Urothelium cell line (cell line): ENCODE data around the gene CERT1.
"Not testable (repeated sequence)": the region's sequence is repeated elsewhere in the genome, so short reads cannot be mapped to it uniquely, and the experiment has no call there.

Experiments
- DNase-seq: peaks from one replicate; pipeline ENCODE4 v3.0.0; 2011; ENCODE audit warnings: low spot score, mixed read lengths
- FAIRE-seq: peaks from 2 replicates; lab custom pipeline; 2011; peaks lifted over from hg19 to GRCh38; lab: Jason Lieb, UNC

CERT1 gene

GRCh38 chr5:75524071-75524470, 12.6 kb upstream of the CERT1 start:
- FAIRE-seq (no peak), DNase-seq (no peak)

- no peak for DNase-seq
- no peak for FAIRE-seq
Observed at GRCh38 chr5:75523275-75523674, 11.8 kb upstream of the CERT1 start.

- FAIRE-seq = no peak
- DNase-seq = no peak
Observed at GRCh38 chr5:75522542-75522941, 11.1 kb upstream of the CERT1 start.

DNA sequence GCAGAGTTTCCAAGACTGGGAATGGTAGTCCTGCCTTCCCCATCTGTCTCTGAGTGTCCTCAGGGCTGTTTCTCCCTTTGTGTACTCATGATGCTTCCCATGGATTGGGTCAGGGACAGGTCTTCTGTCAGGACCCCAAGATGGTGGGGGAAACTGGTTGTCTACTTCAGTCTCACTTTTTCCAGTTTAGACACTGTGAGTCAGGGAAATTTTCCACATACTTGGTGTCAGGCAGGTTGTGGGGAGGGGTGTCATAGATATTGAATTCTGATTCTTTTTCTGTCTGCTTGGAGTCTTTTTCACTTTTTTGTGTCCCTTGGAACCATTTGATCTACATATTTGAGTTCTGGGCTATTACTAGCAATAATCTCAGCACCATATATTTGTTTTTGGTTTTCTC, 10.6 kb upstream of the CERT1 start:
- no peak for DNase-seq
- no peak for FAIRE-seq

DNA sequence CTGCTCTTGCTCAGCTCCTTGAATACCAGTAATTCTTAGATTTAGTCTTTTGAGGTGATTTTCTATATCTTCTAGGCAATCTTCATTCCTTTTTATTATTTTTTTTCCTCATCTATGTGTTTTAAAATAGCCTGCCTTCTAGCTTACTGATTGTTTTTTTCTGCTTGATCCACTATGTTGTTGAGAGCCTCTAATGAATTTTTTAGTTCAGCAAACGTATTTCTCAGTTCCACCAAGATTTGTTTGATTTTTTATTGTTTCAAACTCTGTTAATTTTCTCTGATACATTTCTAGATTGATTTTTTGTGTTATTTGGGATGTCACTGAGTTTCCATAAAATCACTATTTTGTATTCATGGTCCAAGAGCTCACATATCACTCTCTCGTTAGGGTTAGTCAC, 9.8 kb upstream of the CERT1 start:
- no peak for FAIRE-seq
- no peak for DNase-seq

- no peak for DNase-seq
- no peak for FAIRE-seq
Observed at GRCh38 chr5:75519761-75520160, 8.3 kb upstream of the CERT1 start.

- FAIRE-seq (no peak), DNase-seq (no peak)
Observed at GRCh38 chr5:75514323-75514722, 2.9 kb upstream of the CERT1 start.

DNA sequence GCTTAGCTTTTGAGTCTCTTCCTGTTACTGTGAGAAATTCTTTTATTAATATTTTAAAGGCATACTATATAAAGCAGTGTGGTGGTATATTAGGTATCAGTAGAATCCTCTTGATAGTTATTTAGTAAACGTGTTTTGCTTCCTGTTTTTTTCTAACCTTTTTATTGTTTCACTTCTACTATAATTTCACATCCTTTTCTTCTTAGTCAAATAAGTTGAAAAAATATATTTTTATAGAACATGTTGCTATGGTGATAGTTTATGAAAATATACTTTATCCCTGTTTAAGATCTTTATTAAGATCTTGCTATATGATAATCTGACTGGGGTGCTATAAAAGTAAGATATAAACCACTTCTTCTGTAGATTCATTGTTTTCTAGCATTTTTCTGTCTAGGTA, 2.4 kb upstream of the CERT1 start:
- DNase-seq = no peak
- FAIRE-seq = no peak

DNA sequence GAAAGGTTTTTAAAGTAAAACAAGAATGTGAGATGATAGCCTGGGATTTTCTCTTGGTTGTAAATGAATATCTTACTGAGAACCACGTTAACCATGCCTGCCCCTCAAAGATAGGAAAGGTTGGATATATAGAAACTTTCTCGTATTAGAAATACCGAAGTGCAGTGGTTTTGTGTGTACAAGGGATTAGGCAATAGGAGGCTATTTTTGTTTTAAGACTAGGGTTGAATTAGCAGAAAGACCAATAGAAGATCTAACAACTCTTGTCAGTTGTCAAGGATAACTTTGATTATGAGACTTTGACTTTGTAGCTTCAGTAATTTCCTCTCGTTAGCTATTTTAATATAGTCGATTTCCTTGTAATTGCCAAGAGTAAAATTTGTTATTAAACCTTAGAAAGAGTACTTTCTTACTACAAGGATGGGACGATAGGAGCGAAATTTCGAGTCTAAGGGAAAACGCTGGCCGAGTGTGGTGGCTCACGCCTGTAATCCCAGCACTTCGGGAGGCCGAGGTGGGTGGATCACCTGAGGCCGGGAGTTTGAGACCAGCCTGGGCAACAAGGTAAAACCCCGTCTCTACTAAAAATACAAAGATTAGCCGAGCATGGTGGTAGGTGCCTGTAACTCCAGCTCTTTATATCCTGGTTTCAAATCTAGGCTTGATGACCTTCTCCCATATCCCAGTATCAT, 1.1 kb upstream of the CERT1 start:
- no peak for DNase-seq
- FAIRE-seq = no peak

GRCh38 chr5:75510836-75511434, 494 bp downstream of the CERT1 start:
- no peak for FAIRE-seq
- peak; percentile 31 for DNase-seq

- no peak for FAIRE-seq
- no peak for DNase-seq
Observed at GRCh38 chr5:75510417-75510835, 1.0 kb downstream of the CERT1 start.

- FAIRE-seq (no peak), DNase-seq (peak; percentile 4)
Observed at GRCh38 chr5:75509956-75510355, 1.5 kb downstream of the CERT1 start.

GRCh38 chr5:75509546-75509945, 1.9 kb downstream of the CERT1 start:
- DNase-seq (no peak), FAIRE-seq (no peak)

DNA sequence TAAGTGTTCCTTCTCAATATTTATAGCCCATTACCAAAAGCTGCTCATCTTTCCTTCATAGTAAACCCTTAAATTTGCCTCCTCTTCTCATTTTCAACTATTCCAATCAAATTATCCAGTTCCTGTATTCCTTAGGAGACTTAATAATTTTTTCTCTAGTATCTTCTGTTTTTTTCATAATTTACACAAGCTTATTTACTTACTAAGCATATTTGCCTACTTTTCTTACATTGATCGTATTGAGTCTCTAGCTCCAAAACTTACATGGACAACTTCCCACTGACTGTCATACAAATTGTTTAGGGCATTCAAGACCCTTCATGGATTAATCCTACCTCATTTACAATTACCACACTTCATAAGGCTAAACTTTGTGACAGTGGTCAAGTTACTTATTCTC, 3.6 kb downstream of the CERT1 start:
- DNase-seq (no peak), FAIRE-seq (no peak)

DNA sequence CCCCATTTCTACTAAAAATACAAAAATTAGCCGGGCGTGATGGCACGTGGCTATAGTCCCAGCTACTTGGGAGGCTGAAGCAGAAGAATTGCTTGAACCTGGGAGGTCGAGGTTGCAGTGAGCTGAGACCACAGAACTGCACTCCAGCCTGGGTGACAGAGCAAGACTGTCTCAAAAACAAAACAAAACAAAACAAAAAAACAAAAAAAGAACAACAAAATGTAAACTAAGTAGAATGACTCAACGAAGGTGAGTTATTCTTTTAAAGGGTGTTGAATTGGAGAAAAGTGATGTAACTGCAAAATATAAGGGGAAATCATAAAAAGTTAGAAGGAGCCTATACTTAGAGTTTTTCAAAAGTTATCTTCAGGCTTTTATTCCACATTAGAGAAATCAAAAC, 6.3 kb downstream of the CERT1 start:
- FAIRE-seq, DNase-seq: not testable (repeated sequence)

DNA sequence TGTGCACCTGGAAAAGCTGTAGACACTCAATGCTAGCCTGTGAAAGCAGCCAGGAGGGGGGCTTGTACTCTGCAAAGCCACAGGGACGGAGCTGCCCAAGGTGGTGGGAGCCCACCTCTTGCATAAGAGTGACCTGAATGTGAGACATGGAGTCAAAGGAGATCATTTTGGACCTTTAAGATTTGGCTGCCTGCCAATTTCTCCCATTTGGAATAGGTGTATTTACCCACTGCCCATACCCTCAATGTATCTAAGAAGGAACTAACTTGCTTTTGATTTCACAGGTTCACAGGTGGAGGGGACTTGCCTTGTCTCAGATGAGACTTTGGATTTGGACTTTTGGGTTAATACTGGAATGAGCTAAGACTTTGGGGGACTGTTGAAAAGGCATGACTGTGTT, 12.6 kb downstream of the CERT1 start:
- not testable (repeated sequence) for FAIRE-seq, DNase-seq

DNA sequence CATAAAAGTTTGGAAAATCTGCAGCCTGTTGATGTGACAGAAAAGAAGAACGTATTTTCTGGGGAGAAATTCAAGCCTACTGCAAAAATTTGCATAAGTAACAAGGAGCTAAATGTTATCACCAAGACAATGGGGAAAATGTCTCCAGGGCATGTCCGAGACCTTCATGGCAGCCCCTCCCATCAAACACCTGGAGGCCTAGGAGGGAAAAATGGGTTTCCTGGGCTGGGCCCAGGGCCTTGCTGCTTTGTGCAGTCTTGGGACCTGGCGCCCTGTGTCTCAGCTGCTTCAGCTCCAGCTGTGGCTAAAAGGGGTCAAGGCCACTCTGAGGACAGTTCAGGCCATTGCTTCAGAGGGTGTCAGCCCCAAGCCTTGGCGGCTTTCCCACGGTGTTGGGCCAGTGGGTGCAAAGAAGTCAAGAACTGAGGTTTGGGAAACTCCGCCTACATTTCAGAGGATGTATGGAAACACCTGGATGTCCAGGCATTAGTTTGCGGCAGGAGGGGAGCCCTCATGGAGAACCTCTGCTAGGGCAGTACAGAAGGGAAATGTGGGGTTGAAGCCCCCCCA, 13.1 kb downstream of the CERT1 start:
- no peak for FAIRE-seq
- no peak for DNase-seq

GRCh38 chr5:75496026-75496425, 15.4 kb downstream of the CERT1 start:
- DNase-seq = no peak
- FAIRE-seq = no peak

- no peak for DNase-seq
- FAIRE-seq = no peak
Observed at GRCh38 chr5:75491621-75492020, 19.8 kb downstream of the CERT1 start.

DNA sequence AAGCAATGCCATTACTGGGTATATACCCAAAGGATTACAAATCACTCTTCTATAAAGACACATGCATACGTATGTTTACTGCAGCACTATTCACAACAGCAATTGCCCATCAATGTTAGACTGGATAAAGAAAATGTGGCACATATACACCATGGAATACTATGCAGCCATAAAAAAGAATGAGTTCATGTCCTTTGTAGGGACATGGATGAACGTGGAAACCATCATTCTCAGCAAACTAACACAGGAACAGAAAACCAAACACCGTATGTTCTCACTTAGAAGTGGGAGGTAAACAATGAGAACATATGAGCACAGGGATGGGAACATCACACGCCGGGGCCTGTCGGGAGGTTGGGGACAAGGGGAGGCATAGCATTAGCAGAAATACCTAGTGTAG, 21.6 kb downstream of the CERT1 start:
- DNase-seq, FAIRE-seq: not testable (repeated sequence)

DNA sequence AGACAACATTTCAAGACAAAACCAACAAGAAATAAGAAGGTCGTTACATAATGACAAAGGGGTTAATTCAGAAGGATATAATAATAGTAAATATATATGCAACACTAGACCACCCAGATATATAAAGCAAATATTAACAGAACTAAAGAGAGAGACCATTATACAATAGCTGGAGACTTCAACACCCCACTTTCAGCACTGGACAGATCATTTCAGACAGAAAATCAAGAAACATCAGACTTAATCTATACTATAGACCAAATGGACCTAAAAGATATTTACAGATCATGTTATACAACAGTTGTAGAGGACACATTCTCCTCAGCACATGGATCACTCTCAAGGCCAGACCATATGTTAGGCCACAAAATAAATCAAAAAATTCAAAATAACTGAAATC, 26.8 kb downstream of the CERT1 start:
- DNase-seq (no peak), FAIRE-seq (no peak)

DNA sequence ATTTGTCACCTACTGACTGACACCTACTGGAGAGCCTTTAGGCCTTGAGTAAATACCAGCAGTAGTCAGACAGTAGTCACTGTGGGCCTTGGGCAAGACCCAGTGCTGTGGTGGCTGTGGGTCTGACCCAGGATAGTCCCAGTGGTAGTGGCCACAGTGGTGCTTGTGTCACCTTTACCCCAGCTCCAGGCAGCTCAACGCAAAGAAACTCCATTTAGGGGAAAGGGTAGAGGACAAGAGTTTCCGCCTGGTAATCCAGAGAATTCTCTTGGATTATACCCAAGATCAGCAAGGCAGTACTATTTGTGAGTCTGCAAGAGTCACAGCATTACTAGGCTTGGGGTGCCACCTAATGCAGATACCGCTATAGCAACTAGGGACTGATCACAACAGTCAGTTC, 28.9 kb downstream of the CERT1 start:
- FAIRE-seq (no peak), DNase-seq (no peak)
